HG03196 (cell line): Measurements from ENCODE around the gene SCAF4.

Source experiments
- ATAC-seq: cut with Tn5 transposase; IDR thresholded peaks from one replicate; pipeline ENCODE4 v1.9.1; 2021; ENCODE audit not compliant: unreplicated experiment

Gene SCAF4

GRCh38 chr21:31714741-31715365 lies 17.1 kb downstream of the SCAF4 start:
- no peak for ATAC-seq

GRCh38 chr21:31713973-31714740 lies 17.8 kb downstream of the SCAF4 start:
- ATAC-seq: no peak

- ATAC-seq: no peak
Observed at GRCh38 chr21:31713115-31713514, 18.8 kb downstream of the SCAF4 start.

- ATAC-seq: no peak
Observed at GRCh38 chr21:31711745-31712285, 20.1 kb downstream of the SCAF4 start.

- ATAC-seq: no peak
Observed at GRCh38 chr21:31711326-31711725, 20.6 kb downstream of the SCAF4 start.

- no peak for ATAC-seq
Observed at GRCh38 chr21:31710586-31710985, 21.3 kb downstream of the SCAF4 start.

- no peak for ATAC-seq
Observed at GRCh38 chr21:31708541-31708940, 23.4 kb downstream of the SCAF4 start.

GRCh38 chr21:31707499-31707898 lies 24.4 kb downstream of the SCAF4 start:
- ATAC-seq: no peak

- ATAC-seq: no peak
Observed at GRCh38 chr21:31706562-31706961, 25.4 kb downstream of the SCAF4 start.

GRCh38 chr21:31700040-31700439 lies 31.9 kb downstream of the SCAF4 start:
- ATAC-seq: no peak

GRCh38 chr21:31698461-31698860 lies 33.5 kb downstream of the SCAF4 start:
- ATAC-seq: no peak

GRCh38 chr21:31696424-31696823 lies 35.5 kb downstream of the SCAF4 start:
- ATAC-seq: no peak

GRCh38 chr21:31693222-31693621 lies 38.7 kb downstream of the SCAF4 start:
- no peak for ATAC-seq

GRCh38 chr21:31688603-31689368 lies 43.1 kb downstream of the SCAF4 start:
- ATAC-seq: no peak

GRCh38 chr21:31687108-31687507 lies 44.8 kb downstream of the SCAF4 start:
- ATAC-seq: no peak

GRCh38 chr21:31686272-31686915 lies 45.5 kb downstream of the SCAF4 start:
- no peak for ATAC-seq

GRCh38 chr21:31684918-31685317 lies 47.0 kb downstream of the SCAF4 start:
- no peak for ATAC-seq

- ATAC-seq: no peak
Observed at GRCh38 chr21:31683029-31683428, 48.9 kb downstream of the SCAF4 start.

- no peak for ATAC-seq
Observed at GRCh38 chr21:31682620-31683019, 49.3 kb downstream of the SCAF4 start.

GRCh38 chr21:31678478-31678877 lies 53.4 kb downstream of the SCAF4 start:
- ATAC-seq: no peak

GRCh38 chr21:31677047-31677446 lies 54.9 kb downstream of the SCAF4 start:
- no peak for ATAC-seq
